Breast epithelium (tissue), 4 donors: ENCODE data around the gene PDCD4. TPM values are rescaled to one million over a fixed set of nuclear protein-coding genes. Genes with fewer than 3 reads are reported as not detected.

Experiments
- DNase-seq, 2 donors: peaks; one replicate each; pipeline ENCODE4 v3.0.0-alpha.2; 2019; ENCODE audit warnings: low spot score in 2 of 2
- H3K27ac ChIP-seq, 2 donors: fragments of 200-600 bp; sonication (generic) in 1 of 2; one replicate each; pipeline ENCODE4 v1.5.1; 2016 to 2019; ENCODE audit warnings: mild to moderate bottlenecking in 1 of 2
- H3K27me3 ChIP-seq, 2 donors: fragments of 200-600 bp; sonication (generic) in 1 of 2; one replicate each; pipeline versions ENCODE4 v1.5.1 to v1.6.0; 2017 to 2019; ENCODE audit warnings: control low read depth in 1 of 2, mild to moderate bottlenecking in 1 of 2
- H3K36me3 ChIP-seq: fragments of 200-600 bp; one replicate; pipeline ENCODE4 v1.5.1; 2019
- H3K4me1 ChIP-seq, 2 donors: fragments of 200-600 bp; sonication (generic); one replicate each; pipeline ENCODE4 v1.5.1; 2016 to 2019; ENCODE audit warnings: control low read depth in 1 of 2
- H3K4me3 ChIP-seq, 3 donors: fragments of 200-600 bp; sonication (generic); 1 replicate in 2 of 3; 2 replicates in 1 of 3; pipeline ENCODE4 v1.5.1; 2016 to 2019; ENCODE audit warnings: mild to moderate bottlenecking in 3 of 3, moderate library complexity in 2 of 3
- H3K9me3 ChIP-seq, 2 donors: fragments of 200-600 bp; sonication (generic) in 1 of 2; one replicate each; pipeline ENCODE4 v1.5.1; 2016 to 2019; ENCODE audit warnings: control low read depth in 1 of 2
- POLR2A ChIP-seq: fragments of 450-650 bp; IDR thresholded peaks from one replicate; pipeline ENCODE4 v1.6.1; 2016; ENCODE audit warnings: antibody characterized with exemption, mild to moderate bottlenecking, moderate library complexity
- POLR2AphosphoS5 ChIP-seq, 3 donors: sonication (generic); formaldehyde crosslinking; IDR thresholded peaks; one replicate each; pipeline ENCODE4 v1.6.1; 2017; ENCODE audit warnings: antibody characterized with exemption in 3 of 3
- intact Hi-C: fragments of 100-400 bp; cut with DNase I; formaldehyde crosslinking; loops from one replicate; pipeline ENCODE4 v1.15.1; 2023; ENCODE audit warnings: low total_unique reads
- total RNA-seq, 3 donors: library from RNA; depleted of rRNA; stranded (reverse); fragments of >200 nt; gene quantifications; one replicate each; pipeline ENCODE4 v1.1.0, GENCODE V29; 2016
- TF ChIP-seq, protein P1 (sequence below), 3 donors: fragments of 450-650 bp; IDR thresholded peaks; one replicate each; pipeline ENCODE4 v1.5.1; 2016 to 2017; ENCODE audit warnings: antibody characterized with exemption in 3 of 3, mild to moderate bottlenecking in 3 of 3, moderate library complexity in 3 of 3

PDCD4 gene
- total RNA-seq, 3 donors from 2014 or later = 101 to 319 (median 161) TPM

DNA sequence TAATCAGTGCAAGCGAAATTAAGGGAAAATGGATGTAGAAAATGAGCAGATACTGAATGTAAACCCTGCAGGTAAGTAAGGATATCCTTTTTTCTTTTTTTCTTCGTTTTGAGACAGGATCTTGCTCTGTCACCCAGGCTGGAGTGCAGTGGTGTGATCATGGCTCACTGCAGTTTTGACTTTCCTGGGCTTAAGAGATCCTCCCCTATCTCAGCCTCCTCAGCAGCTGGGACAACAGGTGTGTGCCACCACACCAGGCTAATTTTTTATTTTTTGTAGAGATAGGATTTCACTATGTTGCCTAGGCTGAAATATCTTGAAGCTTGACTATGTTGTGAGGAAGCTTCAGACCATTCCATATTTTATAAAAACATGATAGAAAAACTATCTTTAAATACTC, 4.3 kb downstream of the PDCD4 start:
- Histone ChIP-seq H3K36me3 (no peaks in the 10 kb centered on the region), H3K27me3 (no peaks in the 10 kb centered on the region), H3K4me1 (no peaks in the 10 kb centered on the region), H3K27ac (peak overlapping the region in 1 of 2 donors; percentile 38), H3K9me3 (no peaks in the 10 kb centered on the region), H3K4me3 (peak overlapping the region in 2 of 3 donors; percentile 21 to 98)
- DNase-seq = no peak
- TF ChIP-seq POLR2A = no peak
- no peak for TF ChIP-seq POLR2AphosphoS5 (IDR thresholded peaks at IDR 0.05)
- TF ChIP-seq, protein P1, sequence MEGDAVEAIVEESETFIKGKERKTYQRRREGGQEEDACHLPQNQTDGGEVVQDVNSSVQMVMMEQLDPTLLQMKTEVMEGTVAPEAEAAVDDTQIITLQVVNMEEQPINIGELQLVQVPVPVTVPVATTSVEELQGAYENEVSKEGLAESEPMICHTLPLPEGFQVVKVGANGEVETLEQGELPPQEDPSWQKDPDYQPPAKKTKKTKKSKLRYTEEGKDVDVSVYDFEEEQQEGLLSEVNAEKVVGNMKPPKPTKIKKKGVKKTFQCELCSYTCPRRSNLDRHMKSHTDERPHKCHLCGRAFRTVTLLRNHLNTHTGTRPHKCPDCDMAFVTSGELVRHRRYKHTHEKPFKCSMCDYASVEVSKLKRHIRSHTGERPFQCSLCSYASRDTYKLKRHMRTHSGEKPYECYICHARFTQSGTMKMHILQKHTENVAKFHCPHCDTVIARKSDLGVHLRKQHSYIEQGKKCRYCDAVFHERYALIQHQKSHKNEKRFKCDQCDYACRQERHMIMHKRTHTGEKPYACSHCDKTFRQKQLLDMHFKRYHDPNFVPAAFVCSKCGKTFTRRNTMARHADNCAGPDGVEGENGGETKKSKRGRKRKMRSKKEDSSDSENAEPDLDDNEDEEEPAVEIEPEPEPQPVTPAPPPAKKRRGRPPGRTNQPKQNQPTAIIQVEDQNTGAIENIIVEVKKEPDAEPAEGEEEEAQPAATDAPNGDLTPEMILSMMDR (IDR thresholded peaks at IDR 0.05) = no peak
- intact Hi-C loops = loop anchor here (10.0 kb wide), 1 partner anchor 131 kb away; no protein-coding TSS in a partner anchor

DNA sequence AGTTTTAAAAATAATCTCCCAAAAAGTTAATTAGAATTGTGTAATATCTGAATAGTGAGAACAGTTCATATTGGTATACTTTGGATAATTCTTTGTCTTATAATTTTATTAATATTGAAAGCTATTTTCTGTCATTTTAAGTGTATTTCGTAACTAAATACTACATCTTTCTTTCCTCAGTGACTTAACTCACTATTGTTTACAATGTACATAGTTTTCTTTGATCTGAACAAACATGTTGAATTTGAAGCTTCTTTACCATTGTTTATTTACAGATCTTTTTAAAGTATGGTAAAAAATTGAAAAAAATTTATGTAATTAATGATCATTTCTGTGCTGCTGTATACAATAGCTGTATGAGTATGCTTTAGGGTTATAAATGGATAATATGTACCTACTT, 5.1 kb downstream of the PDCD4 start:
- H3K36me3 ChIP-seq = no peaks in the 10 kb centered on the region
- peak overlapping the region in 1 of 3 donors; percentile 3 for H3K4me3 ChIP-seq
- no peaks in the 10 kb centered on the region for H3K9me3 ChIP-seq
- H3K27ac ChIP-seq = peak overlapping the region in 1 of 2 donors; percentile 38
- no peak for TF ChIP-seq POLR2AphosphoS5 (IDR thresholded peaks at IDR 0.05)
- TF ChIP-seq POLR2A = no peak
- TF ChIP-seq, protein P1 (IDR thresholded peaks at IDR 0.05) = no peak
- H3K4me1 ChIP-seq = no peaks in the 10 kb centered on the region
- no peaks in the 10 kb centered on the region for H3K27me3 ChIP-seq
- intact Hi-C loops = loop anchor here (10.0 kb wide), 1 partner anchor 132 kb away; no protein-coding TSS in a partner anchor
- DNase-seq = no peak

DNA sequence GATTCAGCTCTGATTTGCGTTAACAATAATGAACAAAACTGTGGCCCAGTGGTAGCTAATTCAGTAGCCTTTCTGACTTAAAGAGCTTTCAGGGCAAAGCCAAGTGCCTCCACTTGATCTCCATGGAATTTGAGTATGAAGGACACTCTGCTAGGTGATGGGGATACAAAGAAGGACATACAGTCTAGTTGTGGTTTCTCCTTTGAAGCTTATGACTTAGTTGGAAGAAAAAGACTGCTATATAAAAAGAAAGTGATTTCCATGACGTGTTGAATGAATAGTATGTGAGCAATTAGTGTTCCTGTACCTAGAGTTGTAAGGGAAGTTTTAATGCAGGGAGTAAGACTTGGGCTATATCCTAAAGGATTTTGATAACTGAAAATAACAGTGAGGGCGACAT, 8.3 kb downstream of the PDCD4 start:
- no peak overlapping the region for H3K4me3 ChIP-seq
- intact Hi-C loops = no loop called here
- TF ChIP-seq, protein P1 (IDR thresholded peaks at IDR 0.05) = no peak
- TF ChIP-seq POLR2AphosphoS5 (IDR thresholded peaks at IDR 0.05) (no peak), POLR2A (no peak)
- H3K27ac ChIP-seq = peak overlapping the region in 1 of 2 donors; percentile 62
- H3K27me3 ChIP-seq = no peaks in the 10 kb centered on the region
- no peaks in the 10 kb centered on the region for H3K9me3 ChIP-seq
- no peak for DNase-seq
- H3K4me1 ChIP-seq = no peaks in the 10 kb centered on the region
- H3K36me3 ChIP-seq = no peaks in the 10 kb centered on the region

DNA sequence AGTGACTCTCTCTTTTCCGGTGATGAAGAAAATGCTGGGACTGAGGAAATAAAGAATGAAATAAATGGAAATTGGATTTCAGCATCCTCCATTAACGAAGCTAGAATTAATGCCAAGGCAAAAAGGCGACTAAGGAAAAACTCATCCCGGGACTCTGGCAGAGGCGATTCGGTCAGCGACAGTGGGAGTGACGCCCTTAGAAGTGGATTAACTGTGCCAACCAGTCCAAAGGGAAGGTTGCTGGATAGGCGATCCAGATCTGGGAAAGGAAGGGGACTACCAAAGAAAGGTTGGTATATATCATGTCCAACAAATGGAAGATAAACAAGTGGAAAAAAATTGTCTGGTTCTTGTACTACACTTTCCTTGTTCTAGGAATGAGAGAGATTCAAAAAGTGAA, 9.5 kb downstream of the PDCD4 start:
- no peak for DNase-seq
- Histone ChIP-seq H3K27me3 (no peaks in the 10 kb centered on the region), H3K4me3 (no peak overlapping the region), H3K36me3 (no peaks in the 10 kb centered on the region), H3K4me1 (no peaks in the 10 kb centered on the region), H3K27ac (peak overlapping the region in 1 of 2 donors; percentile 62), H3K9me3 (no peaks in the 10 kb centered on the region)
- TF ChIP-seq, protein P1 (IDR thresholded peaks at IDR 0.05) = no peak
- no peak for TF ChIP-seq POLR2A
- TF ChIP-seq POLR2AphosphoS5 (IDR thresholded peaks at IDR 0.05) = no peak
- intact Hi-C loops = no loop called here

DNA sequence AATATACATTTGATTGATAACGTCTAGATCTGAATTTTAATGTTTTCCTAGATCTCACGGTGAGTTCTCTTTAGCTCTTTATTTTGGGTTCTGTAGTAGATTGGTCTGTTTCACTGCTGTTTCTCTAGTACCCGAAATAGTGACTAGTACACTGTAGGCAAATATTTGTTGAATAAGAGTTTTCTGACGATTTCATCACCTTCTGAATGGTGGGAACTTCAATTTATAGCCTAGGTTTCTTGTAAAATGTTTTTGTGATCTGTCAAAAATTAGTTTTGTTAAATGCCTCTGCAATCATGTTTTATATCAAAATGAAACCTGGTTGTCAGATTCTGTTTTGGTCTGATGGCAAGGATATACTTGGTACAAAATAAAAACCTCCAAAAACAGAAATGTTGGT, 10.2 kb downstream of the PDCD4 start:
- TF ChIP-seq POLR2A = no peak
- TF ChIP-seq POLR2AphosphoS5 (IDR thresholded peaks at IDR 0.05) = no peak
- TF ChIP-seq, protein P1 (IDR thresholded peaks at IDR 0.05) = no peak
- Histone ChIP-seq H3K4me3 (no peak overlapping the region), H3K36me3 (no peaks in the 10 kb centered on the region), H3K27ac (peak overlapping the region in 1 of 2 donors; percentile 18), H3K27me3 (no peaks in the 10 kb centered on the region), H3K9me3 (no peaks in the 10 kb centered on the region), H3K4me1 (no peaks in the 10 kb centered on the region)
- no peak for DNase-seq
- intact Hi-C loops = no loop called here
